ENCODE data around the gene FKBP9. TPM values are rescaled to one million over a fixed set of nuclear protein-coding genes. Genes with fewer than 3 reads are reported as not detected.
A peak's percentile ranks its signal among the peaks of the same experiment; 100 is the strongest.

The FKBP9 gene
- total and polyA plus RNA-seq, 2 of the 8 experiments (the other 6 are each of a cell fraction or from before 2014, with no cell fraction given) = 7.2 to 10.1 TPM

- no peak for TF ChIP-seq NANOG (IDR thresholded peaks at IDR 0.05; ENCODE audit: insufficient read depth, low read depth, low read length, poor library complexity, severe bottlenecking)
- no peak for TF ChIP-seq JUN (IDR thresholded peaks at IDR 0.05; ENCODE audit: low read depth, low read length)
- TF ChIP-seq SP2 (IDR thresholded peaks at IDR 0.05; ENCODE audit: low read length) = no peak
- peak; percentile 58 for TF ChIP-seq E2F6 (IDR thresholded peaks at IDR 0.05)
- TF ChIP-seq YY1 (IDR thresholded peaks at IDR 0.05; ENCODE audit: low read depth, low read length) = no peak
- no peak for TF ChIP-seq FOSL1 (IDR thresholded peaks at IDR 0.05; ENCODE audit: insufficient read depth, low read depth, low read length)
Measured at GRCh38 chr7:32957326-32958045, at the start of gene FKBP9 (continued).

All from H1 (cell line).